NCI-H2227 (cell line): Measurements from ENCODE around the gene PDS5B.

ENCODE experiments used
- DNase-seq: peaks from one replicate; lab custom pipeline; 2025; ENCODE audit not compliant: unreplicated experiment; lab: John Stamatoyannopoulos, UW

The PDS5B gene

GRCh38 chr13:32590266-32590665 lies 4.0 kb downstream of the PDS5B start:
- DNase-seq, result no peak

DNA sequence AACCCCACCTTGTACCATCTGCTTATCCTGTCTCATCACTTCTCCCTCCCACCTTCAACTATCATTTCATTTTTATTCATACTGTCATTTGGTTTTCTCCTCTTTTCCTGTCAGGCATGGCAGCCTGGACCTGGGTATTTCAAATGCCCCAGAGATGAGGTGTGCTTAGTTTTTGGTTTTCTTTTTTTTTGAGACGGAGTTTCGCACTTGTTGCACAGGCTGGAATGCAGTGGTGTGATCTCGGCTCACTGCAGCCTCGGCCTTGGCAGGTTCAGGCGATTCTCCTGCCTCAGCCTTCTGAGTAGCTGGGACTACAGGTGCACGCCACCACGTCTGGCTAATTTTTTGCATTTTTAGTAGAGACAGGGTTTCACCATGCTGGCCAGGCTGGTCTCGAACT lies 5.8 kb downstream of the PDS5B start:
- no peak for DNase-seq

GRCh38 chr13:32594157-32594738 lies 8.0 kb downstream of the PDS5B start:
- no peak for DNase-seq

GRCh38 chr13:32595306-32595705 lies 9.1 kb downstream of the PDS5B start:
- no peak for DNase-seq

DNA sequence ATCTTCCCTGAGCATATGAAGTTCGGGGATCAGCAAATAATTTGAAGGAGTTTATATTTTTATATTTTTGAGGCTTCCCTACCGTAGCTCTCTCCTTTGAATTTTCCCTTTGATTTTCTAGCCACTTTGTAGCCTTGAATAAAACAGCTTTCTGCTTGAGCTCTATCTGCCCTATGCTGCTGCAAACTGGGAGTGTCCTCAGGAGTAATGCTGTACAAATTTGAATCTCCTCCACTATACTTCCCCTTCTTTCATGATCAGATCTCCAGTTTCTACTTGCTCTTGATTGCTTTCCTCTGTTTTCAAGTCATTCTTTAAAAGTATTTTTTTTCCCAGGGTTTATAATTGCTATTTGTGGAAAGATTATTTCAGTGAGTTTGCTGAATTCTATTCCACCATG lies 14.6 kb downstream of the PDS5B start:
- no peak for DNase-seq

GRCh38 chr13:32609428-32609827 lies 23.2 kb downstream of the PDS5B start:
- no peak for DNase-seq

GRCh38 chr13:32610538-32610937 lies 24.3 kb downstream of the PDS5B start:
- no peak for DNase-seq

- no peak for DNase-seq
Observed at GRCh38 chr13:32610977-32611376, 24.7 kb downstream of the PDS5B start.

DNA sequence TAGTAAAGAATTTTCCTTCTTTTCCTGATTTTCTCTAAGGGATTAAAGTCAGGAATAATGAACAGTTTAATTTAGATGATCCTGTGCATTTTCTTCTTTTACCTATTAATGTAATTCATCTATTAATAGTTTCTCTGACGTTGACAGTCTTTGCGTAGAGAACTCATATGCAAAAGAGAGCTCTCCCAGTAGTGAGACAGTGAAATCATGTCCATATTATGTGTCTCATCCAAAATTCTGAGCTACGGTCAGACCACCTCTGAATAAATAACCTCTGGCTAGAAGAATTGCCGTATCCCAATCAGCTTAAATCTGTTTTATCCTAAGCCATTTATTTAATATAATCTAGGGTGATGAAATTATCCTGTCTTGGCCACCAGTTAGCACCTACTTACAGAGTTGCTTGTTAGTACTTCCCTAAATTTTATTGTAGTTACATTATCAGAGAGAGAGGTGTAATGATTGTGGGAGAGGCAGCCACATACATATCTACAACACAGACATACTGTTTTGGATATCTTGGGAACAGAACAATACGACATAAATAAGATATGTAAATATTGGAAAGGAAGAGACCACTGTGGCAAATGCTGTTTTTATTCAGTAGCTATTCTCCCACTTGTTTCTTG lies 30.7 kb downstream of the PDS5B start:
- no peak for DNase-seq

DNA sequence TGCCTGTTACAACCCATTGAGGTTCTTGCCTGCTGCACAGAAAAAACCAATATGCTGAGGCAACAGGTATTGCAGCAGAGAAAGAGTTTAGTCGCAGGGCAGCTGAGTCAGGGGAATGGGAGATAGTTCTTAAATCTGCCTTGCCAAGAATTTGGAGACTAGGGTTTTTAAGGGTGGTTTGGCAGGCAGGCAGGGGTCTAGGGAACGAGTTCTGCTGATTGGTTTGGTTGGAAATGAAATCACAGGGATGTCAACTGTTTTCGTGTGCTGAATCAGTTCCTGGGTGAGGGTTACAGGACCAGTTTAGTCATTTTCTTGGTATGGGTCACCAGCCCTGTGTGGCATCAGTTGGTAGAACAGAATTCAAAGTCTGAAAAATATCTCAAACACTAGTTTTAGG lies 36.6 kb downstream of the PDS5B start:
- DNase-seq, result no peak

- no peak for DNase-seq
Observed at GRCh38 chr13:32624441-32624840, 38.2 kb downstream of the PDS5B start.

DNA sequence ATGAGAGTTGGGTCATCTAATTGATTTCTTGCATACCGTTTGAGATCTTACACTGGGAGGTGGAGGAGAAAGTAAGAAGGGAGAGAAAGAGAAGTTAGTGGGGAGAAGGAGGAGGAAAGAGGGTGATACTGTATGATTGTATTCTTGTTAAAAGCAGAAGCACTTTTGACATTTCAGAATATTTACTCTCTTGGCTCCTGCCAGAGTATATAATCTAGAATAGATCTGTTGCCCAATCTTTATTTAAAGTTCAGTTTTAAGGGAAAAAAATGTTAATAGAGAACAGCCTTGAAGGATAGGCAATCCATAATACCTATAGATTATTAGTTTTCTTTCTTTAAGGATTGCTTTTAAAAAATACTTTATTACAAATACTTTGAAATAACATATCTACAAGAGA lies 41.5 kb downstream of the PDS5B start:
- no peak for DNase-seq

GRCh38 chr13:32629313-32629712 lies 43.1 kb downstream of the PDS5B start:
- no peak for DNase-seq

- DNase-seq, result no peak
Observed at GRCh38 chr13:32629866-32630265, 43.6 kb downstream of the PDS5B start.

- DNase-seq, result no peak
Observed at GRCh38 chr13:32632343-32632909, 46.2 kb downstream of the PDS5B start.

DNA sequence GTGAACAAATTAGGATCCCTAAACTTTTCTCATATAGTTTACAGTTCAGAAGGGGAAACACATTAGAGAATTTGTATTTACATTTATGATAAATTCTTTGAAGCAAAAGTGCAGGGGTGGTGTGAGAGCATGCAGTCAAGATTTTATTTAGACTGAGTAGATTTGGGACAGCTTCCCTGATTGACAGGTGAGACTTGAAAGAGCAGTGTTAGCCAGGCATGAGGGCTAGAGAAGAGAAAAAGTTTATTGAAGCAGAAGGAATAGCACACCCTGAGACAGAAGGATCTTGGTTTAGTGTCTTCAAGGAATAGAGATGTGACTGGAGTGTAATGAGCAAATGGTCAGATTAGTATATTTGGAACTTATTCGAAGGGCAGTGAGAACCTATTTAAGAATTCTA lies 50.5 kb downstream of the PDS5B start:
- DNase-seq, result no peak

- DNase-seq, result no peak
Observed at GRCh38 chr13:32638739-32639138, 52.5 kb downstream of the PDS5B start.

GRCh38 chr13:32639502-32640105 lies 53.4 kb downstream of the PDS5B start:
- peak; percentile 50 for DNase-seq

DNA sequence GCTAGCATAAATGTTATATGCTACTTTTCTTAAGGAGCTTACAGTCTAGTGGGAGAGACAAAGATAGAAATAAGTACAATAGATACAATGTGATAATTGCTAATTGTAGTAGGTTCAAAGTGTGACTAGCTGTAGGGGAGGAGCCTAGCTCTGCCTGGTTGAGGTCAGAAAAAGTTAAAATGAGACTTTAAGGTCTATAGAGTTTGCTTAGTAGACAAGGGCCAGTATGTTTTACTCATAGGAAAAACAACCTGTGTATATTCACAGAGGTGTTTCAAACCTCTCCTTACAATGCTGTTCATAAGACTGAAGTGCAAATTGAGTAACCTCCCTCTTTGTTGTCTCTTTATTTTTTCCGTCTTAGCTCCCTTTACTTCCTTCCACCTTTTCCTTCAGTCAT lies 56.1 kb downstream of the PDS5B start:
- no peak for DNase-seq

DNA sequence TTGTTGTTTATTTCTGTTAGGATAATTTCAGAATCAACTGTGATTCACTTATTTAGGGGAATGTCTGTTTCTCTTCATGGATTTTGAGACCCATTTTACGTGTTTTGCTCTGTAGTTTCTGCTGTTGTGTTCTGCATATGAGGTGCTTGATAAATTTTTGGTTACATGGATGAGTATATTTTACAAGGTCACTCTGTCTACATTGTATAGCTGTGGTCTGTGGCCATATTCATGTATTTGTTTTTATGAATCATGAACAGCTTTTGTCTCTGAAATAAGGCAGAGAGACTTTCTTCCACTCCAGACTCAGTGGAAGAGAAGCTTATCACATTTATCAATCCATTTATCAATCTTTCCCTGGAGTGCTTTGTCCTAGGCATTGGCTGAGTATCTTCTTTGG lies 56.6 kb downstream of the PDS5B start:
- DNase-seq, result no peak

- no peak for DNase-seq
Observed at GRCh38 chr13:32645854-32646253, 59.6 kb downstream of the PDS5B start.

- DNase-seq, result no peak
Observed at GRCh38 chr13:32647926-32648325, 61.7 kb downstream of the PDS5B start.
